ENCODE measurements around the gene FBP2.

DNA sequence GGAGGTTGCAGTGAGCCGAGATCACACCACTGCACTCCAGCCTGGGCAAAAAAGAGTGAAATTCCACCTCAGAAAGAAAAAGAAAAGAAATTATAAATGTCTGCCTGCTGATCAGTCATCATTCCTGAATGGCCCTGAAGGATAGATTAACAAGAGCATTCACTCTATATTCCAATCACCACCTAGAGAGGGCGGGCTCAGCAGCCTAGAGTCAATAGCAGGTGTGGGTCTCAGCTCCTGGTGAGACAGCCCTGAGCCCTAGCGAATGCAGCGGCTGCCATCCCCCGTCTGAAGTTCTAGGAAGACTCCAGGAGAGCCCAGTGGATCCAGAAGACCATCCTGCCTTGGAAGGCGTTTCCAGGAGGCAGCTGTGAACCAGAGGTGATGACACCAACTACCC is 33.7 kb upstream of the FBP2 start:
- TF ChIP-seq, protein P1, sequence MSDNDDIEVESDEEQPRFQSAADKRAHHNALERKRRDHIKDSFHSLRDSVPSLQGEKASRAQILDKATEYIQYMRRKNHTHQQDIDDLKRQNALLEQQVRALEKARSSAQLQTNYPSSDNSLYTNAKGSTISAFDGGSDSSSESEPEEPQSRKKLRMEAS (CRISPR knock-in tag; IDR thresholded peaks at IDR 0.05), result no peak
- TF ChIP-seq, protein P2, sequence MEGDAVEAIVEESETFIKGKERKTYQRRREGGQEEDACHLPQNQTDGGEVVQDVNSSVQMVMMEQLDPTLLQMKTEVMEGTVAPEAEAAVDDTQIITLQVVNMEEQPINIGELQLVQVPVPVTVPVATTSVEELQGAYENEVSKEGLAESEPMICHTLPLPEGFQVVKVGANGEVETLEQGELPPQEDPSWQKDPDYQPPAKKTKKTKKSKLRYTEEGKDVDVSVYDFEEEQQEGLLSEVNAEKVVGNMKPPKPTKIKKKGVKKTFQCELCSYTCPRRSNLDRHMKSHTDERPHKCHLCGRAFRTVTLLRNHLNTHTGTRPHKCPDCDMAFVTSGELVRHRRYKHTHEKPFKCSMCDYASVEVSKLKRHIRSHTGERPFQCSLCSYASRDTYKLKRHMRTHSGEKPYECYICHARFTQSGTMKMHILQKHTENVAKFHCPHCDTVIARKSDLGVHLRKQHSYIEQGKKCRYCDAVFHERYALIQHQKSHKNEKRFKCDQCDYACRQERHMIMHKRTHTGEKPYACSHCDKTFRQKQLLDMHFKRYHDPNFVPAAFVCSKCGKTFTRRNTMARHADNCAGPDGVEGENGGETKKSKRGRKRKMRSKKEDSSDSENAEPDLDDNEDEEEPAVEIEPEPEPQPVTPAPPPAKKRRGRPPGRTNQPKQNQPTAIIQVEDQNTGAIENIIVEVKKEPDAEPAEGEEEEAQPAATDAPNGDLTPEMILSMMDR (IDR thresholded peaks at IDR 0.05), result no peak
- TF ChIP-seq FOXK1 (CRISPR knock-in tag; IDR thresholded peaks at IDR 0.05) (no peak), JUN (CRISPR knock-in tag; IDR thresholded peaks at IDR 0.05) (no peak), IRF1 (CRISPR knock-in tag; IDR thresholded peaks at IDR 0.05) (no peak), GTF2I (CRISPR knock-in tag; conservative IDR thresholded peaks at IDR 0.05) (no peak), OVOL2 (CRISPR knock-in tag; IDR thresholded peaks at IDR 0.05; ENCODE audit: borderline replicate concordance) (no peak), ZBTB21 (CRISPR knock-in tag; IDR thresholded peaks at IDR 0.05; ENCODE audit: borderline replicate concordance) (no peak), PRDM15 (CRISPR knock-in tag; IDR thresholded peaks at IDR 0.05) (no peak), RELA (CRISPR knock-in tag; IDR thresholded peaks at IDR 0.05; ENCODE audit: borderline replicate concordance) (no peak), STAT6 (CRISPR knock-in tag; conservative IDR thresholded peaks at IDR 0.05; ENCODE audit: low read depth) (no peak)

Data from WTC11 (cell line).